ENCODE data around the gene ATP2C2. TPM values are rescaled to one million over a fixed set of nuclear protein-coding genes. Genes with fewer than 3 reads are reported as not detected.
"Not testable (repeated sequence)": the region's sequence is repeated elsewhere in the genome, so short reads cannot be mapped to it uniquely, and the experiment has no call there.

Gene ATP2C2
- total RNA-seq, 1 experiment from 2014 or later, result not detected

GRCh38 chr16:84339311-84339710, 29.0 kb upstream of the ATP2C2 start:
- DNase-seq (ENCODE audit: extremely low read depth, low read depth), result no peak

GRCh38 chr16:84339766-84340165, 28.6 kb upstream of the ATP2C2 start:
- DNase-seq (ENCODE audit: extremely low read depth, low read depth), result no peak

GRCh38 chr16:84340325-84341040, 27.9 kb upstream of the ATP2C2 start:
- no peak for DNase-seq (ENCODE audit: extremely low read depth, low read depth)

- no peak for DNase-seq (ENCODE audit: extremely low read depth, low read depth)
Measured at GRCh38 chr16:84341528-84342295, 26.6 kb upstream of the ATP2C2 start.

- DNase-seq (ENCODE audit: extremely low read depth, low read depth), result not testable (repeated sequence)
Measured at GRCh38 chr16:84343800-84344199, 24.5 kb upstream of the ATP2C2 start.

GRCh38 chr16:84344781-84345180, 23.6 kb upstream of the ATP2C2 start:
- DNase-seq (ENCODE audit: extremely low read depth, low read depth), result no peak

- DNase-seq (ENCODE audit: extremely low read depth, low read depth), result no peak
Measured at GRCh38 chr16:84347161-84347560, 21.2 kb upstream of the ATP2C2 start.

GRCh38 chr16:84348386-84348888, 19.9 kb upstream of the ATP2C2 start:
- DNase-seq (ENCODE audit: extremely low read depth, low read depth), result no peak

- DNase-seq (ENCODE audit: extremely low read depth, low read depth), result no peak
Measured at GRCh38 chr16:84349862-84350684, 18.3 kb upstream of the ATP2C2 start.

GRCh38 chr16:84350685-84351400, 17.5 kb upstream of the ATP2C2 start:
- no peak for DNase-seq (ENCODE audit: extremely low read depth, low read depth)

GRCh38 chr16:84351630-84352029, 16.7 kb upstream of the ATP2C2 start:
- DNase-seq (ENCODE audit: extremely low read depth, low read depth), result no peak

- no peak for DNase-seq (ENCODE audit: extremely low read depth, low read depth)
Measured at GRCh38 chr16:84354306-84354705, 14.0 kb upstream of the ATP2C2 start.

GRCh38 chr16:84355149-84355548, 13.2 kb upstream of the ATP2C2 start:
- DNase-seq (ENCODE audit: extremely low read depth, low read depth), result no peak

- no peak for DNase-seq (ENCODE audit: extremely low read depth, low read depth)
Measured at GRCh38 chr16:84356176-84356575, 12.2 kb upstream of the ATP2C2 start.

GRCh38 chr16:84356591-84357116, 11.7 kb upstream of the ATP2C2 start:
- no peak for DNase-seq (ENCODE audit: extremely low read depth, low read depth)

- no peak for DNase-seq (ENCODE audit: extremely low read depth, low read depth)
Measured at GRCh38 chr16:84357191-84357651, 11.1 kb upstream of the ATP2C2 start.

GRCh38 chr16:84358601-84359295, 9.6 kb upstream of the ATP2C2 start:
- DNase-seq (ENCODE audit: extremely low read depth, low read depth), result no peak

GRCh38 chr16:84359326-84359725, 9.0 kb upstream of the ATP2C2 start:
- no peak for DNase-seq (ENCODE audit: extremely low read depth, low read depth)

GRCh38 chr16:84360170-84360569, 8.2 kb upstream of the ATP2C2 start:
- no peak for DNase-seq (ENCODE audit: extremely low read depth, low read depth)

Measured in NCI-H460 (cell line).